Left lung (tissue), 10 donors: ENCODE results near the gene CCS. TPM values are rescaled to one million over a fixed set of nuclear protein-coding genes. Genes with fewer than 3 reads are reported as not detected.
A peak's percentile ranks its signal among the peaks of the same experiment; 100 is the strongest.

Experiments
- ATAC-seq: fragments of 200-7000 bp; cut with Tn5 transposase; one replicate; pipeline ENCODE4 v1.9.1; 2020; ENCODE audit warnings: moderate library complexity
- DNase-seq, 4 donors: peaks; one replicate each; pipeline ENCODE4 v3.0.0-alpha.2; 2013 to 2020
- H3K27ac ChIP-seq, 2 donors: fragments of 200-600 bp; sonication (generic) in 1 of 2; one replicate each; pipeline versions ENCODE4 v1.5.0 to v1.8.0; 2020 to 2021
- H3K27me3 ChIP-seq, 2 donors: fragments of 200-600 bp; sonication (generic) in 1 of 2; one replicate each; pipeline versions ENCODE4 v1.5.0 to v1.8.0; 2020 to 2021
- H3K36me3 ChIP-seq, 2 donors: fragments of 200-600 bp; sonication (generic) in 1 of 2; one replicate each; pipeline versions ENCODE4 v1.5.0 to v1.8.0; 2020 to 2021
- H3K4me1 ChIP-seq, 2 donors: fragments of 200-600 bp; one replicate each; pipeline ENCODE4 v1.8.0; 2021
- H3K4me3 ChIP-seq, 2 donors: fragments of 200-600 bp; sonication (generic) in 1 of 2; one replicate each; pipeline versions ENCODE4 v1.5.0 to v1.8.0; 2020 to 2021; ENCODE audit warnings: mild to moderate bottlenecking in 1 of 2
- H3K9me3 ChIP-seq, 2 donors: fragments of 200-600 bp; sonication (generic) in 1 of 2; one replicate each; pipeline versions ENCODE4 v1.5.0 to v1.8.0; 2020 to 2021
- CTCF ChIP-seq, 2 donors: fragments of 200-600 bp; sonication (generic) in 1 of 2; IDR thresholded peaks; one replicate each; pipeline versions ENCODE4 v1.5.0 to v1.8.0; 2021; ENCODE audit warnings: antibody characterized with exemption in 2 of 2
- intact Hi-C, 2 donors: fragments of 100-400 bp; cut with DNase I; formaldehyde crosslinking; loops; one replicate each; pipeline versions ENCODE4 v1.11.2 to v1.14.2; 2022
- polyA plus RNA-seq, 6 donors: library from polyadenylated mRNA; unstranded; fragments of 120-200 nt; gene quantifications; one replicate each; pipeline ENCODE4 v1.2.1, GENCODE V29; 2013; ENCODE audit not compliant: insufficient read length in 6 of 6
- total RNA-seq, 2 donors: library from RNA; stranded (reverse); fragmentation: NEBNext Ultra II Directional; extraction: Animal tissue kit (Norgen Biotek cat#: 25700); gene quantifications; one replicate each; pipeline ENCODE4 v1.2.1, GENCODE V29; 2021
- donor health status: DM: no; HTN: yes; CAD: no.
- donor health status: DM: no; HTN: no; CAD: no.

Gene CCS
- total and polyA plus RNA-seq, 8 donors: 29.0 to 101 (median 82.0) TPM

DNA sequence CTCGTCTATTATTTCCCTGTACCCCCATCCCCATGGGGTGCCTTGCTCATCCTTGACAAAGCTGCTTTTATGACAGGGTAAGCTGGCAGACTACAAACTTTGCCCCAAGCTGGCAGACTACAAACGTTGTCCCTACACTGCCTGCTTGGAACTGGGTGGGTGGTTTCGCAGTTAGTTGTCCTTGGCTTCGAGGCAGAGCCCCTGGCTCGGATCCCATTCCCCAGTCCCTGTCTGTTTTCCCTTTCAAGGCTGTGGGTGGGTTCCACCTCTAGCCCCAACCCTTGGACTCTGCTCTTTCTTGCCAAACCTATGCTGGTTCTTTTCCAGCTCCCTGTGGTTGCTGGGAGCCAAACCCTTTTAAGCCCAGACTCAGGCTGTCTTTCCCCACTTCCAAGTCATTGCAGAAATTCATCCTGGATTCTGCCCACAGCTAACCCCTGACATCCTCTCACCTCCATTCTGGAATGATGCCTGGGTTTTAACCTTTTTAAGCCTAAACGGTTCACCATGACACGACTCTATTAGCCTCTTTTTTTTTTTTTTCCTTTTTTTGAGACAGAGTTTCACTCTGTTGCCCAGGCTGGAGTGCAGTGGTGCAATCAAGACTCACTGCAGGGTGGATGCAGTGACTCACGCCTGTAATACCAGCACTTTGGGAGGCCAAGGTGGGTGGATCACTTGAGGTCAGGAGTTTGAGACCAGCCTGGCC is 14.3 kb downstream of the CCS start:
- no peaks in the 10 kb centered on the region for H3K9me3 ChIP-seq
- TF ChIP-seq CTCF (IDR thresholded peaks at IDR 0.05): no peak
- H3K4me3 ChIP-seq: no peak overlapping the region
- DNase-seq (peak in 2 of 4 donors; percentile 13 to 51), ATAC-seq (peak; percentile 60)
- no peaks in the 10 kb centered on the region for H3K27me3 ChIP-seq
- intact Hi-C loops: no loop called here
- peak overlapping the region; percentile 13 to 18 for H3K27ac ChIP-seq
- H3K36me3 ChIP-seq: peaks cover 0 to 33% of the 10 kb centered on the region in 2 donors
- peaks cover 0 to 7% of the 10 kb centered on the region in 2 donors for H3K4me1 ChIP-seq

- intact Hi-C loops: no loop called here
- Histone ChIP-seq H3K36me3 (peaks cover 0 to 16% of the 10 kb centered on the region in 2 donors), H3K27me3 (no peaks in the 10 kb centered on the region), H3K27ac (no peak overlapping the region), H3K9me3 (no peaks in the 10 kb centered on the region), H3K4me3 (no peak overlapping the region), H3K4me1 (peaks cover 0 to 8% of the 10 kb centered on the region in 2 donors)
- ATAC-seq (no peak), DNase-seq (no peak)
- no peak for TF ChIP-seq CTCF (IDR thresholded peaks at IDR 0.05)
Observed at GRCh38 chr11:66609721-66610617, 17.0 kb downstream of the CCS start.

GRCh38 chr11:66612458-66612857 is 19.5 kb downstream of the CCS start:
- DNase-seq (no peak), ATAC-seq (no peak)
- Histone ChIP-seq H3K4me1 (peaks cover 0 to 18% of the 10 kb centered on the region in 2 donors), H3K4me3 (no peak overlapping the region), H3K27me3 (no peaks in the 10 kb centered on the region), H3K27ac (no peak overlapping the region), H3K9me3 (no peaks in the 10 kb centered on the region), H3K36me3 (no peaks in the 10 kb centered on the region)
- no peak for TF ChIP-seq CTCF (IDR thresholded peaks at IDR 0.05)
- intact Hi-C loops: no loop called here

GRCh38 chr11:66614073-66614472 is 21.1 kb downstream of the CCS start:
- no peaks in the 10 kb centered on the region for H3K36me3 ChIP-seq
- intact Hi-C loops: no loop called here
- no peaks in the 10 kb centered on the region for H3K27me3 ChIP-seq
- peaks cover 10 to 26% of the 10 kb centered on the region in 2 donors for H3K4me1 ChIP-seq
- ATAC-seq: no peak
- TF ChIP-seq CTCF (IDR thresholded peaks at IDR 0.05): no peak
- H3K27ac ChIP-seq: no peak overlapping the region
- H3K4me3 ChIP-seq: no peak overlapping the region
- no peaks in the 10 kb centered on the region for H3K9me3 ChIP-seq
- peak in 2 of 4 donors; percentile 44 to 60 for DNase-seq
